Body of pancreas (tissue), 4 donors: Measurements from ENCODE around the gene FAM47E.

Source experiments
- POLR2A ChIP-seq, 3 donors: fragments of 450-650 bp; IDR thresholded peaks; one replicate each; pipeline ENCODE4 v1.6.1; 2016; ENCODE audit warnings: antibody characterized with exemption in 3 of 3, mild to moderate bottlenecking in 2 of 3
- TF ChIP-seq, protein P1 (sequence below), 7 experiments: fragments of 450-650 bp in 4 of 7; fragments of 200-600 bp in 3 of 7; sonication (generic) in 3 of 7; IDR thresholded peaks; one replicate each; pipeline ENCODE4 v1.5.1; 2016 to 2019; ENCODE audit warnings: antibody characterized with exemption in 7 of 7

DNA sequence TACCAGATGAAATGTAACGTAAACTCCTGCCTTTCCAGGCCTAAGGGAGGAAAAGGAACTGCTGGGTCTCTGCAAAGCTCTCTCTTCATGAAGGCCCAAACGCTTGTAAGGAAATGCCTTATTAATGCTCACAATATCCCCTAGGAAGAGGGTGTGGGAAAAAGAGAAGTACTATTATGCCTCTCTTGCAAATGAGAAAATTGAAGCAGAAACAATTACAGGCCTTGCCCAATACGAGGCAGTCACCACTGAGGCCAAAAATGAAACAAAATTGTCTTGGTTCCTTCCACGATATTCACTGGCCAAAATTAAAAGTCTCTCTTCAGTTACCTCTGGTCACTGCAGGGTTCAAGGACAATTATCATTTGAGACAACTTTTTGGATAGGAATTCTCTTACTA lies 41.1 kb upstream of the FAM47E start:
- no peak for TF ChIP-seq POLR2A (IDR thresholded peaks at IDR 0.05)
- TF ChIP-seq, protein P1, sequence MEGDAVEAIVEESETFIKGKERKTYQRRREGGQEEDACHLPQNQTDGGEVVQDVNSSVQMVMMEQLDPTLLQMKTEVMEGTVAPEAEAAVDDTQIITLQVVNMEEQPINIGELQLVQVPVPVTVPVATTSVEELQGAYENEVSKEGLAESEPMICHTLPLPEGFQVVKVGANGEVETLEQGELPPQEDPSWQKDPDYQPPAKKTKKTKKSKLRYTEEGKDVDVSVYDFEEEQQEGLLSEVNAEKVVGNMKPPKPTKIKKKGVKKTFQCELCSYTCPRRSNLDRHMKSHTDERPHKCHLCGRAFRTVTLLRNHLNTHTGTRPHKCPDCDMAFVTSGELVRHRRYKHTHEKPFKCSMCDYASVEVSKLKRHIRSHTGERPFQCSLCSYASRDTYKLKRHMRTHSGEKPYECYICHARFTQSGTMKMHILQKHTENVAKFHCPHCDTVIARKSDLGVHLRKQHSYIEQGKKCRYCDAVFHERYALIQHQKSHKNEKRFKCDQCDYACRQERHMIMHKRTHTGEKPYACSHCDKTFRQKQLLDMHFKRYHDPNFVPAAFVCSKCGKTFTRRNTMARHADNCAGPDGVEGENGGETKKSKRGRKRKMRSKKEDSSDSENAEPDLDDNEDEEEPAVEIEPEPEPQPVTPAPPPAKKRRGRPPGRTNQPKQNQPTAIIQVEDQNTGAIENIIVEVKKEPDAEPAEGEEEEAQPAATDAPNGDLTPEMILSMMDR (IDR thresholded peaks at IDR 0.05) = no peak
